ENCODE data around the gene CDYL2.

The CDYL2 gene

DNA sequence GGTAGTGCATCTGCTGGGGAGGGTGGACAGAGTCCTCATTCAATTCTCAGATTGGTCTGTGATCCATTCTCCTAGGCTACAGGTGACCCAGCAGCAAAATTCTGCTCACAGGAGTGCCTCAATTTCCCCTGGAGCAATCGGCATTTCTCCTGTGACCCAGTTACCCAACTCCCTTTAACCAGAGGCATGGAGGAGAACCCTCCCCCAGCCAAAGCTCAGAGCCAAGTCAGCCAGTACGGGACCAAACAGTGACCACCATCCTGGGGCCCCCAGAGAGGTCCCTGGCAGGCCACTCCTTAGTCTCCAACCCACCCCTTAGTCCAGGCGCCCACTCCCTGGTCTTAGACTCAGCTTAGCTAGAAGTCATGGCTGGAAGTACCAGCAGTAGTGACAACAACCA lies 188.0 kb downstream of the CDYL2 start:
- DNase-seq: no peak

DNA sequence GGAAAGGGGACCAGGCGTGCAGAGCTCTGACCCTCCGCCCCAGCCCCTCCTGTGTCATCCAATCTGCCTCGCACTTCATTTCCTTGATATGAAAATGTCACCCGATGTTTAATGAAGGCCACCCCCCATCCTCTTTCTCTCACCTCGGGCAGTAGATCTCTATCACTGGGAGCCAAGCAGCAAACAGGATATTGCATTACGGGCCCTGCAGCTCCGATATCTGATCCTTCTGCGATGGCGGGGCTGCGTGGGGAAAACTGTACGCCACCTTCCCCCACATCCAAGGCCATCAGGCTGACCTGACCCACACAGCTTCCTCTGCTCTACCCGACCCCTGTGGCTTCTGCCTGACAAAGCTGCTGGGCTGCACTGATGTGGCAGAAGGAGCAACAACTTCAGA lies 188.7 kb downstream of the CDYL2 start:
- no peak for DNase-seq

DNA sequence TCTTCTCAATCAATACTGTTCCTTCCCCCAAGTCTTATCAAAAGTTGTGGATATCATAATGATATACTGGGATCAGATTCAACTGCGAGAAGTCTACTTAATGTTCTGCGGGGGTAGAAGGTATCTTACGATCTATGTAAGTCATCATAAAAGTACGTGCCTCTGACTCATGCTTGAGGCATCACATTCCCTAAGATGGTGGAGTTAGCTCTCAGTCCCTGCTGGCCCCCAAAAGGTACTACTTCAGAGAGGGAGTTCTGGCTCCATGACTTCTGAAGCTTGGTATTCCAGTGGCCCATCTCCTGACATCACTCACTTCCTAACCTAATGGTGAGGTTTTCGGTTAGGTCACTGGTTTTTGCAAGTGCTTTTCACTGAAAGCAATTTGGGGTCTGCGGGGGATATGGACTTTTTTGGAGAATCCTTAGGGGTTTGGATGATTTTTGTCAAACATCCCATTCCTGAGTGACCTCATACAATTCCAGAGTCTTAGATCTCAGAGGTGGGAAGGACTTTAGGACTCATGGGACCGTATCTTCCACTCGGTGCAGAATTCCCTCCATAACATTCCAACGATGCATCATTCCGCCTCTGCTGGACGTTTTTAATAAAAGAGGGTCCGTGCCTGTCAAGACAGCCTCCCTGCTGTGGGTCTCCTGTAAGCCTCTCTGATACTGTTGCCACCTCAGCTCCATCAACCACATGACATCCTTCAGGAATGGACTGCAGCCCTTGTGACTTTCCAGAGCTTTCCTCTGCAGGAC lies 189.3 kb downstream of the CDYL2 start:
- DNase-seq: no peak

DNA sequence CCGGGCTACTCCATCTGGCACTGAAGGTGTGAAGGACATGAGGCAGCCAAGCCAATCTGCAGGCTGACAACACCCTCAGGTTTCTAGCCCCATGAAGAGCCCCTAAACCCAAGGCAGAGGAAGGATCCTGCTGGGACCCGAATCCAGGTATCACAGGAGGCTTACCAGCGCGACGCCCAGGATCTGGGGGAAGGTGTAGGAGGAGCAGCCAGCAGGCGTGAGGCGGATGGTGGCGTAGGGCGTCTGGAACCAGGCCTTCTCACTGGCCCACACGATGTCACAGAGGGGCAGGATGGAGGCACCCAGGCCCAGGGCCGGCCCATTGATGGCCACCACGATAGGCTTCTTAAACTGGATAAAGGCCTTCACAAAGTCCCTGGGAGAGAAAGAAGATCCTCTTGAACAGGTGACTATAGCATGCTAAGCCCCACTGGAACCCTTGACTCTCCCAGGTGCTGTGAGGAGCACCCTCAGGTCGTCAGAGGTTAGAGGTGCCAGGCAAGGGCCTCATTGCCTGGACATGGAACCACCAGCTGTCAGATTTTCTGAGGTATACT lies 191.9 kb downstream of the CDYL2 start:
- no peak for DNase-seq

DNA sequence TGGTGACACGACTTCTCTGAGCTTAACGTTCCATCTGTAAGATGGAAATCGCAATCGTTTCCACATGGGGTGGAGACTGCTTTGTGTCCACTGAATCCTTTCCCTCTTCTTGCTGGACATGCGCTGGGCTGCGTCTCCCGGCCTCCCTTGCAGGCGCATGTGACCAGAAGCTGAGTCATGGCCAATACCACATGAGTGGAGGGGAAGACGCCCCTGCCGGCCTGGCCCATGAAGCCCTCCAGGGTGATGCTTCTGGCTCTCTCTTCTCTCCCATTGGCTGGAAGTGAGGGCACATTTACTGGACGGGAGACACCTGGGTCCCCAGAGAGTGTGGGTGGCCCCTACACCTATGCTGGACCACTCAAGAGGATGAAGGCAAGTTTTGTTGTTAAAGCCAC lies 192.5 kb downstream of the CDYL2 start:
- no peak for DNase-seq

DNA sequence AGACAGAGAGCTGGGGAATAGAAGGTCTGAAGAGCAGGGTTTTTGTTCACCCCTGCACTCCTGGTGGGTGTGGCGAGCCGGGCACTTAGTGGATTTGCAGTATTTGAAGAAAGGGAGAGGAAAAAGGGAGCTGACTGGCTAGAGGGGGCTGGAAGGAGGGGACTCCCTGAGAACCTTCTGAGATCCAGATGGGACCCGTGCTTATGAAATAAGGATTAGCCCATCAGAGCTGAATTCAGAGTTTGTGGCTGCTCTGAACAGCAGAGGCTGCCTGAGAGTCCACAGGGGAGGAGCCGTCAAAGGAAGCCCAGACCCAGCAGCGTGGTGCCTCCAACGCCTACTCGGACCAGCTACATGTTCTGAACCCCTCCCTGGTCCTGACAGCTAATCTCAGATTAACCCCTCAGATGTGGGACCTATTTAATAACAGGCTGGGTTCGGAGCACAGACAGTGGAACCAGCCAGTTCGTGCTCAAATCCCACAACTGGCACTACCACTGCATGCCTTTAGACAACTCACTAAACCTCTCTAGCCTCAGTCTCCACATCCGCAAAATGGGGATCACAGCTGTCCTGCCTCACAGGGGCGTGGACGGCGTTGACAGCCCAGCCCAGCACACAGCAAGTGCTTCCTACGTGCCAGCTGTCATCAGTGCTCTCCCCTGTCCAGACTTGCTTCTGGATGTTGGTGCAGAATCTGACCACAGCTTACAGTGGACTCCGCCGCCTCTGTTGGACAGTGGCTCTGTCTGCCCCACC lies 193.0 kb downstream of the CDYL2 start:
- DNase-seq: no peak

DNA sequence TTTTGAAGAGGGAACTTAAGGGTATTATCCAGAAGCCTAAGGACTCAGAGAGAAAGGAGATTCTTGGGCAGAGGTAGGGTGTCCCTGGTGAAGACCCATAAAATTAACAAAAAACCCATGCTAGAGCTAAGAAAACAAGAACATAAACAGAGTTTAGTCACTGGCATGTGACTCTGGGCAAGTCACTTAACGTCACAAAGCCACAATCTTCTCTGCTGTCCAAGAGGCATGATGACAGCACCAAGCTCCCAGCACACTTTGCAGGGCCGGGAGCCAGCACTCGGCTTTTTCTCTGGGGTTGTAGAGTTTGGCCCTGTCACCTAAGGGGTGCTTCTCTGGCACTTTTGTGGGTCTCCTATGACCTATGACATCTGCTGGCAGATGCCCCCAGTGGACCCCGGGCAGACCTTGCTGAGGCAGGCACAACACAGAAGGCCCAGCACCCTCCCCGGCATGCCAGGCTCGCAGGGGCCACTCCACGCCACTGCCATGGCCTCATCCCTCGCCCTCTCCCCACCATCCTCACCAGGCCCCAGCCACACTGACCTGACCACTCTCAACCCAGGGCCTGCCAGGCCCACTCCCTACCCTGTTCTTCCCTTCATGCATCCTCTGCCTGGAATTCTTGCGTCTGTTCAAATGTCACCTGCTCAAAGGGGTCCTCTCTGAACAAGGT lies 193.8 kb downstream of the CDYL2 start:
- no peak for DNase-seq

DNA sequence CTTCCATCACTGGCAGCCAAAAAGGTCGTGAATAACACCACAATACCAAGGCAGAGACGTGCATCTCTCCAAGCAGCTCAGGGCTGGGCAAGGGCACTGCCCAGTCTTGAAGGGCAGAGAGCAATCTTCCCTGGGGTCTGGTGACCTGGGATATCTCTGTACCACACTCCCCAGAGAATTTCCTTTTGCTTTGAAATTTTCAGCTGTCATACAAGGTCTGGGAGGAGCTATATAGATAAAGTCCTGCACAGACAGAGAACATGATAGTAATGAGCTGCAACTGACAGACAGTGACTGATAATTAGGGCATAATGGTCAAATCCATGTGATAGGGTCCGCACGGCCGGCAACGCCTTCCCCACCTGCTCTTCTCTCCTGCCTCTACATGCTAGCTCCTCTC lies 195.5 kb downstream of the CDYL2 start:
- no peak for DNase-seq

DNA sequence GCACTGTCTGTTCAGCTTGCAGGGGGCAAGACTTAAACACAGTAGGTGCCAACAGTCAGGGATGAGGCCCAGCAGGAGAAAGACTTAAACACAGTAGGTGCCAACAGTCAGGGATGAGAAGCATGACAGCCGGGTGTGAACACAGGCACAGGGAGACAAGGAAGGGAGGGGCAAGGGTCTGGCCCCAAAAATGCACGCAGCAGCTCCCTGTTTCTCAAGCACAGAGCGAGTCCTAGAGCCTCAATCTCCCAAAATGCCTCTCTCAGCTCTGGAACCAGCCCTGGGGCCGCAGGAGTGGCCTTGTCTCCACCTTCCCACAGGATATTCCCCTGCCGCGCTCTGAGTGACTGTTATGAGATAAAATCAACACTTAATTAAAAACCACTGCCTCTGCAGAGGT lies 197.2 kb downstream of the CDYL2 start:
- DNase-seq: no peak

DNA sequence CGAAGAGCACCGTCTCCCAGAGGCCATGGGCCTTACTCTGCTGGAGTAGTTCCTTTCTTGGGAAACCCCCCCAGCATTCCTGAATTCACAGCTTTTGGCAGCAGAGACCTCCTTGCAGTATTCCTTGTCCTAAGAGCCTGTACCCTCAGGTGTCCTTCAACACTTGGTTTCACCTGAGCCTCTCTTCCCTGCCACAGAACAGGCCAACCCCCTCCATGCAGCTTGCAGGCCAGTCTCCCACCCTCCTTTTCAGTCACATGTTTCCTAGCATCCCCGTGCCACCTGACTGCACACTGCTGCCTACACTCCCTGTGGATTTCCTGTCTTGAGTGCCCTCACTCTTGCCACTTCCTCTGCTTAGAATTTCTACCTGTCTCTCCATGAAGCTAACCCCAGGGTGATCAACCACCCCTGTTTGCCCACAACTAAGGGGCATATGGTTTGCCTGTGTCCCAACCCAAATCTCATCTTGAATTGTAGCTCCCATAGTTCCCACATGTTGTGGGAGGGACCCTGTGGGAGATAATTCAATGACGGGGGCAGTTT lies 198.1 kb downstream of the CDYL2 start:
- no peak for DNase-seq

DNA sequence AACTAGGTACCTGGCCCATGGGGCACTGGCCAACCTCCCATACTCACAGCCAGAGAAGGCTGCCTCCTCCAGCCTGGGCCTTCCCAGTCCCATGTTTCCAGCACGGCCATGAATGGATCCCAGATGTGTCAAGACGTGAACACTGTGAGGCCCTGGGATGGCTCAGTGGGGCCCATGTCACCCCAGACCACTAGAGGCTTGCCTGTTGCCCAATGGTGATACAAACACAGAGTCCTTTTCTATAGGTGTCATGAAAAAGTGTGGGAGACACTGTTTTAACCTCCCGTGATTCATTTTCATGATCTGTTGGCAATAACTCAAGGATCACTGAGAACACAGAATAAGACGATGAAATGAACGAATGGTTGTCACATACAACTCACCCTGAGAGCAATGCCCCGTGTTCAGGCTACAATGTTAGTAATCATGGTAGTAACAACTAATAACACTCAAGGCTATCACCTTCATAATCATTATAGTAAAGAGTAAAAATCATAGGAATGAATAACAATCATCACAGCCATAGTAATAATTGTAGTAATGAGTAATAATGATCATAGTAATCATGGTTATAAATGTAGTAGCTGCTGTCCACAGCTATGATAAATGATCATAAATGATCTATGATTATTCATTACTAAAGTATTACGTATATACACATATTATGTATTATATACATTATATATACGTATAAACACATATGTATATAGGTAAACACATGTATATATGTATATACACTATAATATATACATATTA lies 199.6 kb downstream of the CDYL2 start:
- DNase-seq: no peak

DNA sequence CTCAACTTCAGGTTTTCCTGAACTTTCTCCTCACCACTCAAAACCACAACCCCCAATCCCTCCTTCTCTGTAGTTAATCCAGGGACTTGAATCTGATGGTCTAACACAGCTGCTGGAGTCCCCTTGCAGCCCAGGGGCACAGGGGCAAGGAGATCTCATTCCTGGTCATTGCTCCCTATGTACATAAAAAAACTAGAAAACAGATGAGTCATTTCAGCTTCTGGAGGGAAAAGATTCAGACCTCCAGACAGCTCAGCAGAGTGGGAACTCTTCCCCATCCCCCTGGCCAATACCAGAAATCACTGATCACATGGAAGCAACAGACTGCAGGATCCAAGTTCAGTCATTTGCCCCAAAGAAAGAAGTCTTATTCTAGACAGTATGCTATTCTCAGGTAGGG lies 201.5 kb downstream of the CDYL2 start:
- no peak for DNase-seq

DNA sequence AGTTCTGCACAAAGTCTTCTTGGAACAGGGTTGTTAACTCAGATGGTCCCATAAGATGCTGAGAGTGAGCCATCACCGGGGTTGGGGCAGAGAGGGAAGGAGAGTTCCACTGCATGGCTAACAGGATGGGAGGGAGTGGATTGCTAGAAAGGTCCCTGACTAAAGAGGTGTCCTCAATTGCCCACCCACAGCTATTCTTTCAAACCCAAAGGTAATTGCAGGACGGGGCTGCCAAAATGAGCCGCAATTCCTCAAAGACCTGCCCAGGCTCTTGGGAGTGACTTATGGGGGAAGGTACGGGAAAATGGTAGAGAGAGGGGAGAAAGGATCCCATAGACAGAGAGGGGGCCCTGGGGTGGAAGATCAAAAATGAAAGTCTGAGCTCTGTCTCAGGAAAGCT lies 203.2 kb downstream of the CDYL2 start:
- no peak for DNase-seq

DNA sequence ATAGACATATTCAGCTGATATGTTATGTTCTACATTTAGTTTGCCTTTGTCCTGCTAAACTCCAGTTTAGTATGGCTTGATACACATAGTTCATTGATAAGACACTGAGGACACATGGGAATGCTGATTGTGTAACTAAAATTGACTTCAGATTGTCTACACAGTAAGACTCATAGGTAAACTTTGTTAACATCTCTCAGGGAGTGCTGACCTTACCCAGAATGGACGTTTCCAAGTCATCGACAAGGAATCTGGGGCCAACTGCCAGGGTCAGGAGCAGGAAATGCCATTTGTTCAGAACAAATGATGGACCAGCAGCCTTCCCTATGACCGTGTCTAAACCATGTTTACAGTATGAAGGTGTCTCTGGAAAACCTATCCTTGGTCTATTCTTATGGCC lies 204.9 kb downstream of the CDYL2 start:
- DNase-seq: no peak

DNA sequence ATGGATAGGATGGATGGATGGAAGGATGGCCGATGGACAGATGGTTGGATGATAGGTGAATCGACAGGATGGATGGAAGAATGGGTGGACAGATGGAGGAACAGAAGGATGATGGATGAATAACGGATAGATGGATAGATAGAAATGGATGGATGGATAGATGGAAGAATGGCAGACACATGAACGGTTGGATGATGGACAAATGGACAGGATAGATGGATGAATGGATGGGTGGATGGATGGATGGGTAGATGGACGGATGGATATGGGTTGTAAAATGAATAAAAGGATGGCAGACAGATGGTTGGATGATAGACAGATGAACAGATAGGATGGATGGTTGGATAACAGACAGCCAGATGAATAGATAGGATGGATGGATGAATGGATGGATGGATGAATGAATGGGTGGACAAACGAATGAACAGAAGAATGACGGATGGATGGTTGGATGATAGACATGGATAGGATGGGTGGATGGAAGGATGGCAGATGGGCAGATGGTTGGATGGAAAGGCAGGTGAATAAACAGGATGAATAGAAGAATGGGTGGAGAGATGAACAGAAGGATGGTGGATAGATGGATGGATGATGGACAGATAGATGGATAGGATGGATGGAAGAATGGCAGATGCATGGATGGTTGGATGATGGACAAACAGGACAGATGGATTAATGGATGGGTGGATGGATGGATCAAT lies 207.7 kb downstream of the CDYL2 start:
- no peak for DNase-seq

DNA sequence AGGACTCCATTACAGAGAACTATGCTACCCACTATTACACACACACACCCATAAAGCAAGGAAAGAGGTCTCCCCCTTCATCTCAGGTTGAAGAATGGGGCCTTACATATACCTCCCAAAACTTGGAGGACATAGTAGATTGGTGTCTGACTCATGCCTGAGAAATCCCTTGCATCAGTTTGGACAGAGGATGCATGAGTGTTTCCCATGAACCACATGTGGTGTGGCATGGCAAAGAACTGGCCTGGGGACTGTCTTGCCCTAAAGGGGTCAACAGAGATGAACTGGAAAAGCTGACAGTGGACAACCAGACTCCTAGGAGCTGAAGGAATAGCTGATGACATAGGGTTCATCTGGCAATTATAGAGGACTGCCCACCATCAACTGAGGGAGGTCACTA lies 209.6 kb downstream of the CDYL2 start:
- no peak for DNase-seq

DNA sequence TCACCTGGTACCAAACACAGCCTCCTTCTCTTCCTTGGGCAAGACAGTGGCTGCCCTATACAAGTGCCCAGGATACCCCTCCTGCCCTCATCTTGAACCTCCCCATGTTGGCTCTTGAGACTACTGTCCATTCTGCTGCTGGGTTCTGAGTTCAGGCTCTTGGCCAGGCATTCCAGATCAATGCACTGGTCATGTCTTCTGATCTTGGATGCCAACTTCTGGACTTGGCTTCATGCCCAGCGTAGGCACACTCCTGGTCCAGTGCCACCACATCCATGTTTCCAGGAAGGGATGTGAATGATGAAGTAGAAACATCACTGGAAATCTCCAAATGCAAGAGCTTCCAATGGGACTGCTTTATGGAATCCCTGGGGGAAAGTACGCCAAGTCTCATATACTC lies 212.1 kb downstream of the CDYL2 start:
- DNase-seq: no peak

DNA sequence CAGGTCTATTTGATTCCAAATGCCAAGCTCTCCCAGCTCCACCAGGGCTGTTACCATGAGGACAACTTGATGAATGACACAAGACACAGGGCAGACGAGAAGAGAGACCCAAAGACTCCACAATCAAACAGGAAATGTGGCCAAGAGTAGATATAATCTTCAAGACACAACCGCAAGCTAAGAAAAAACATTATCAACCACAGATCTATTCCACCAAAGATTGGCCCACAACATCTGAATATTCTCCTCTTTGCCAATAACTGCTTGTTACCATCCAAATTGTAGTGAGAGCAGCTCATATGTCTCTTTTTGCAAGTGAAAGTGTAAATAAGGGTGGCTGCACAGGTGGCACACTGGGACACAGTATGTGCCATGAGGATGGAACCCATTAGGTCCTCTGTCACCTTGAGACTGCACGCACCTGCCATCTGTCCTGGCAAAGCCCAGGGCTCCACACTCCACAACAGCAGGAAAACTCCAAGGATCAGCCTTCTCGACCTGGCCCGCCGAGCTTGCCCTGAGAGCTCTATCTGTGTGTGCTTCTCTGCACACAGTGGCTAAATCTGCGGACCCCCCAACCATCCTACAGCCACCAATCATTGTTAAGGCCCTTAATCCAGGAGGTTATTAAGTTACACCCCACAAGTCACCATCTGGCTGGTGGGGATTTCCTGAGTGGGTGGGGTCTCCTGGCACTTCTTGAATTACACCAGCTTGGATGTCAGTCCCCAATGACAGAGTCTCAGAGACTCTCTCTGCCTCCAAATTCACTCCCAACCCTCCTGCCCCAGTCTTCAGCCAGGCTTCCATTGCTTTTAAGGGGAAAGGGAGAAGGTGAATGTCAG lies 213.1 kb downstream of the CDYL2 start:
- DNase-seq: no peak

DNA sequence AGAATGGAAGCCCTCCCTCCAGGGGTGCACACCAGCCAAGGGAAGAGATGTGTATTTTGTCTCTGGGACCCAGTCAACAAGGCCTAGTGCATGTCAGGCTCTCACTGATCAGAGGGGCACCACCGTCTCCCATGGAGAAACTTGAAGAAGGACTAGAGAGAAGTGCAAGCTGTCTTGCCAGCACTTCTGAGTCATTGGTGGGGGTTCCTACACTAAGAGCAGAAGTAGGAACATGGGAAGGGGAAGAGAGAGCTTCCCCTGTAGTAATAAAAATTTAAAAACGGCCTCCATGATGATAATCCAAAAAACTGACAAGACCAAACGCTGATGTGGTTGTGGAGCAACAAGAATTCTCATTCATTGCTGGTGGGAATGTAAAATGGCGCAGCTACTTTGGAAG lies 217.3 kb downstream of the CDYL2 start:
- DNase-seq: no peak

DNA sequence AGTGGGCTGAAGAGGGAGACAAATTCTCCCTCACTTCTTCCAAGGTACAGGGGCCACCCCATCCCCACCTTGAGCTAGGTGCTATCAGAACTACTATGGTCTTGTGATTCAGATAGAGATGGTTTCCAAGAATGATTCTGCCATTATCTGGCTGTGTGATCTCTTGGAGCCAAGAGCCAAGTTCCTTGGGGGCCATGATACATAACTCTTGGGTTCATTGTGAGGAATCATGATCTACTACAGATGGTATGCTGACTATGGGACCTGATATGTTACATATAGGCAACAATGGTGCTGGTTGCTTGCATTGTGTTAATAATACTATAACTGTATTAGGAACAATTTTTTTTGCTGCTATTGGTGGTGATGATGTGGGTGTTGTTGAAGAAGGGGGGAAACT lies 217.9 kb downstream of the CDYL2 start:
- no peak for DNase-seq

DNA sequence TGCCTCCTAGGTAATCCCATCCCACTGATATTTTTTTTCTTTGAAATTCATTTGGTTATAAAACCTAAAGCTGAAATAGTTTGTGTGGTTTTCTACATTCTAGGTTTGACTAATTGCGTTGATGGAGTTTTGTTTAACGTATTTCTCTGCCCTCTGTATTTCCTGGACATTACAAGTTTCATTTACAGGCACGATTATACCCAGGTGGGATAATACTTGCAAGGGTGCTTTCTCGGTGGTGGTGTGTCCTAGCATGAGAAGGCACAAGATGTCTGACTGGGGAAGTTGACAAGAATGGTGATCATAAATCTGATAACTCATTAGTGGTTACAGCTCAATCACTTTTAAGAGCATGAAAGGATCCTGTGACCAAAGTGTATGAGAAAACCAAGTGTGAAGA lies 218.6 kb downstream of the CDYL2 start:
- DNase-seq: no peak
